ENCODE data around the gene MYOT.

DNA sequence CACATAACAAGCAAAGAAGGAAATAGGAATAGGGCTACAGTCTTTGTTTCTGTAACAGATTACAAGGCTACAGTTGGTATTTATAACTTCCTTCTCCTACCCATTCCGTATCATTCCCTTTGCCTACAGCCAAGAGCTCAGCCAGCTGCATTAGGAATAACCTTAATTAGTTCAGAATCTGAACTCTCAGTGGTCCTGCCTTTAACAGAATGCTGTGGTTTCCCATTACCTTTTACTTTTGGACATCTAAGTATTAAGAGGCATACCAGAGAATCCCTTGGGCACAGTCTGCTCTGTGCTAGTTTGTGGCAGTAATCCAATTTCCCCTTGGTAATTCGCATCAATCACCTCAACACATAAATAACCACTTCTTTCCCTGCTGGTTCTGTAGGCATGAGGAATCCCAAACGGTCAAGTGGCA, 65.8 kb downstream of the MYOT start:
- TF ChIP-seq CTCF (IDR thresholded peaks at IDR 0.05; ENCODE audit: insufficient read depth, low read depth, low read length) (no peak), EZH2 (IDR thresholded peaks at IDR 0.05; ENCODE audit: insufficient read depth, low read length) (no peak)
